ENCODE data around the gene HOXB6.

Gene HOXB6

GRCh38 chr17:48621410-48622392 is 16.9 kb upstream of the HOXB6 start:
- DNase-seq = no peak

GRCh38 chr17:48620461-48621139 is 15.8 kb upstream of the HOXB6 start:
- no peak for DNase-seq

GRCh38 chr17:48619826-48620449 is 15.2 kb upstream of the HOXB6 start:
- no peak for DNase-seq

GRCh38 chr17:48618256-48618896 is 13.6 kb upstream of the HOXB6 start:
- DNase-seq = peak; percentile 83

GRCh38 chr17:48617471-48618255 is 12.9 kb upstream of the HOXB6 start:
- DNase-seq = no peak

GRCh38 chr17:48616717-48617470 is 12.1 kb upstream of the HOXB6 start:
- DNase-seq = no peak

GRCh38 chr17:48615963-48616716 is 11.4 kb upstream of the HOXB6 start:
- DNase-seq = no peak

GRCh38 chr17:48615047-48615962 is 10.5 kb upstream of the HOXB6 start, which contains the start of gene HOXB8:
HOXB8 (minus strand) TSS chr17:48615292; CDS start chr17:48614704, 588 bp downstream.
- DNase-seq = no peak

GRCh38 chr17:48613862-48614694 is 9.3 kb upstream of the HOXB6 start:
- DNase-seq = no peak

- peak; percentile 50 for DNase-seq
Measured at GRCh38 chr17:48612854-48613691, 8.3 kb upstream of the HOXB6 start.

- no peak for DNase-seq
Measured at GRCh38 chr17:48612456-48612853, 7.7 kb upstream of the HOXB6 start.

- no peak for DNase-seq
Measured at GRCh38 chr17:48611681-48612455, 7.1 kb upstream of the HOXB6 start.

GRCh38 chr17:48611213-48611612 is 6.4 kb upstream of the HOXB6 start:
- no peak for DNase-seq

GRCh38 chr17:48610282-48611211 is 5.8 kb upstream of the HOXB6 start, which contains the start of gene HOXB7:
HOXB7 (minus strand) TSS chr17:48611017; CDS start chr17:48610918, 99 bp downstream.
- peak; percentile 60 for DNase-seq

GRCh38 chr17:48609759-48610281 is 5.0 kb upstream of the HOXB6 start:
- DNase-seq = no peak
